ENCODE data around the gene PAEP.
"Not testable (repeated sequence)": the region's sequence is repeated elsewhere in the genome, so short reads cannot be mapped to it uniquely, and the experiment has no call there.

Gene PAEP

DNA sequence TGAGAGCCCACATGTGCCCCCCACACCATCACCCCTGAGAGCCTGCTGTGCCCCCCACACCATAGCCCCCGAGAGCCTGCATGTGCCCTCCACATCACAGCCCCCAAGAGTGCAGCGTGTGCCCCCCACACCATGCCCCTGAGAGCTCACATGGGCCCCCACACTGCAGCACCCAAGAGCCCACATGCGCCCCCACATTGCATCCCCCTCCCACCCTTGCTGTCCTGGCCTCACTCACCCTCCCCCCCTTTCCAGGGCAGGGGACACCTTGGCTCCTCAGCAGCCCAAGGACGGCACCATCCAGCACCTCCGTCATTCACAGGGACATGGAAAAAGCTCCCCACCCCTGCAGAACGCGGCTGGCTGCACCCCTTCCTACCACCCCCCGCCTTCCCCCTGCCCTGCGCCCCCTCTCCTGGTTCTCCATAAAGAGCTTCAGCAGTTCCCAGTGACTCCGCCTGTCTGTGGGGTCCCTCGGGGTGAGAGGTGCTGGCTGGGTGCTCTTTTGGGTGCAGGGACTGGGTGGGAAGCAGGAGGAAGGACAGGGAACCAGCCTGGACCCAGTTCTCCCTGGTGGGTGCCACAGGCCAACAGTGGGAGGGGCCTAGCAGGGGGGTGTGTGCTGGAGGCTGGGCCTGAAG, 35.3 kb upstream of the PAEP start:
- no peak for DNase-seq

GRCh38 chr9:135526730-135527571, 34.6 kb upstream of the PAEP start:
- DNase-seq, result no peak

GRCh38 chr9:135528842-135529435, 32.6 kb upstream of the PAEP start:
- not testable (repeated sequence) for DNase-seq

DNA sequence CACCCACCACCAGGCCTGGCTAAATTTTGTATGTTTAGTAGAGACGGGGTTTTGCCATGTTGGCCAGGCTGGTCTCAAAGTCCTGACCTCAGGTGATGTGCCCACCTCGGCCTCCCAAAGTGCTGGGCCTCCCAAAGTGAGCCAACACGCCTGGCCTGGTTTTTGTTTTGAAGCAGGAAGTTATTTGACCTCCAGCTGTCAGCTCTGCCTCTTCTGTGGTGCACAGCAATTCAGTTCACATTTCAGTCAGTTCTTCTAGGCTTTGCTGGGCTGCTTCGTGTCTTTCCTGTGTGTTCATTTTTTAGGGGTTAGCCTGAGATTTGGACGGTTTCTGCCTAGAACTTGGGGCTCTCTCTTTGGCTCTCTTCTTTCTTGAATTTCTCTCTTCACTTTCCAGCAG, 31.4 kb upstream of the PAEP start:
- DNase-seq, result no peak

DNA sequence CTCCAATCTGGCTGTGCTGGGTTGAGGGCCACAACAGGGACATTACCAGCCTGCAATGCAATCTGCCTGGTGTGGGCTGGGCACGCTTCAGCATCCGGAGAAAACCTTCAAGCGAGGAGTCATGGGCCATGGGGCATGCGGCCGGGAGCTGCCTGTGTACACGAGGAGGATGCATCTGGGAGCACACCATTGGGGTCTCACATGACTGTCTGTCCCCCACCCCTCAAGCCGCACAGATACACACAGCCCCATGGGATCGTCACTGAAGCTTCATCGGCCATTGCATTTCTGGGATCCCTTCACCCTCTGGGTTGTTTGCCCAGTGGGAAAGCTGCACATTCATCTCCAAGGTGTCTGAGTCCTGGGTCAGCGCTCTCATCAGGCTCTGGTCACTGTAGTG, 30.5 kb upstream of the PAEP start:
- DNase-seq, result no peak

GRCh38 chr9:135533113-135533512, 28.4 kb upstream of the PAEP start:
- peak; percentile 28 for DNase-seq

GRCh38 chr9:135533674-135534073, 27.9 kb upstream of the PAEP start:
- DNase-seq, result no peak

- DNase-seq, result not testable (repeated sequence)
Measured at GRCh38 chr9:135534192-135534711, 27.3 kb upstream of the PAEP start.

DNA sequence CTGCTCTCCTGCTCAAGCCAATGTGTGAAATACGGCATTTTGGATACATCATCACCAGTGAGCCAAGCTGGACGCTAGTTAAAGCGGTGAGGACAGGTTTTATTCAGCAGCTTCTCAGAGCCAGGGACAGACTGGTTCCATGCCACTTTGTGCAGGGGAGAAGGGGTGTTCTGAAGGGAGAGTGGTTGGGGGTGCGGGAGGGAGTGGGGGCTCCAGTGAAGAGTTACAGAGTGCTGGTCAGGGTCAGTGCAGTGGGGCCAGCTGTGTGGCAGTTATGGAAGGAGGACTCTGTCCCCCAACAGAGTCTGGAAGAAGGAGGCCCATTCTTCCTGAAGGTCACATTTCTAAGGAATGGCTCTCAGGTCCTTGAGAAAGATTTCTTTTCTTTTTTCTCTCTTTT, 26.7 kb upstream of the PAEP start:
- DNase-seq, result not testable (repeated sequence)

DNA sequence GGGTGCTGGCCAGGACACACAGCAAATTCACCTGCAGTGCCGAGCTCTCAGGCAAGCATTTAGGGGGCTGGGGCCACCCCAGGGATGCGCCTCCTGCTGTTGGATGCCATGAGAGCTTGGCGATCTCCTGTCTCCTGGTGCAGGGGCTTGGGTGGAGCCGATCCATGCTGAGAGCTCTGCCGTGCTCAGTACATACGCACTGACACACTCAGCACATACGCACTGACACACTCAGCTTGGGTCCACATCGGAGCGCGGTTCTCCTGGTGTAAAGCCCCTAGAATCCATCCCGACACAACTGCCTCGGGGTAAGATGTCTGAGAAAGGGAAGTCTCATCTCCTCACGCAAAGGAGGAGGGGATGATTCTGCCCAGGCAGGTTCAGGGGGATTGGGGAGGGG, 25.9 kb upstream of the PAEP start:
- DNase-seq, result not testable (repeated sequence)

DNA sequence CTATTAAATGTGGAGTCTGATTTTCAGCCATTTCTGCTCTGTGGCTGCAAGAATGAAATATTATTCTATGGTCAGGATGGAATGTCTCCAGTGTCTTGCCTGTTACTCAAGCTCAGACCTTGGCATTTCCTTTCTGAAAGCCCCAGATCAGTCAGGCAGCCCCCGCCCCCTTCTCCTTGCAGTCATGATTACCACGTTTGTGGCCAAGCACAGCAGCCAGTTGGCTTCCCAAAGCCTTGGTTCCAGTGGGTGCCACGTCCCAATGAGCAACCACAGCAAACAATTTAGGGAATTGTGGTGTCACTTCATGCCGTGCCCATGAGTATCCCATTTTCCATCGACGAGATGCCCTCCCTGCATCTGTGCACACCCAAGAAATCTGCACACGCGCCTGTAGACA, 25.3 kb upstream of the PAEP start:
- DNase-seq, result no peak

DNA sequence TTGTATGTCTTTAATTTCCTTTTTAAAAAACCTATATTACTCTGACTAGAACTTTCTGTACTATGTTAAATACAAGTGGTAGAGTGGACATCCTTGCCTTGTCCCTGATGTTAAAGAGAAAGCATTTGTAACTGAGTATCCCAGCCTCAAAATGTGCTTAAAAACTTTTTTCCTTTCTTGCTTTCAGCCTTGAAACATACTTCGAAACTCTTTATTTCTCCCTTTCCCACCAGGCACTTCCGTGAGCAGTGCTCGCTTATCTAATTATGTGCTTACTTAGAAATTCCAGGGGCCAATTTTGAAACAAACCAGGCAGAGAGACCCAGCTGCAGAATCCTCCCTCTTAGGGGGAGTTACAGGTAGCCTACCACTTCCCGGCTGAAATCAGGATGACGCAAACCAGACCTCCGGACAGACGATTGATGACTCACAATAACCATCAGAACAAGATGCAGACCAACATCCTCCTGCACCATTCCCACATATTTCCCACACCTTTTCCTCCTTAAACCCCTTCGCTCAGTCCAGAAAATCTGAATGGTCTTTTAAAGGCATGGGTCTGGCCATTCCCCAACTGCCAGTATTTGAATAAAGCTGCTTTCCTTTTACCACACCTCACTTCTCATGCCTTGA, 18.2 kb upstream of the PAEP start:
- not testable (repeated sequence) for DNase-seq

DNA sequence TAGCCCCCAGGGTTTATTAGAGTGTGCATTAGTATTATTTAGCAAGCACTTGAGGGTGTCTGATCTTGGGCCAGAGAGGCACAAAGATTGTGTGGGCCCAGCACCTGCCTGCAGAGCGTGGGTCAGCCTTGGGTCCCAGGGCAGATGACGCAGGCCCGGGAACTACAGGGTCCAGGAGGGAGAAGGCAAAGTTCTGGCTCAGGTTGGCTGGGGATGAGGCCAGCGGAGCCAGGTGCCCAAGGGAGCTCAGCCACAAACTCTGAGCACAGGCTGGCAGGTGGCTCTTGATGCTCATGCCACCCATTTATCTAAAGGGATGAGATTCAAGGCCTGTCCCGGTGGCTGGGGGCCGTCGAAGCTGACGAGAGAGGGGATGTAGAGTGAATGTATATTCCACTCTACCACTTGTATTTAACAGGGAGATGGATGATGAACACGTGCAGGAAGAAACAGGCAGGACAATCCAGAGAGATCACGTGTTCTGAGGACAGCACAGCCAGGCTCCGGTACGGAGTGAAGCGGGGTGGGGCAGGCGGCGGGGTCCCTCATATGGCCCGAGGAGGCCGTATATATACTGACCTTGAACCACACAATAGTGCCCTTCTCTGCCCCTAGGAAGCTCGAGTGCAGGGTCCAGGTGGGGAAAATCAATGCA, 16.4 kb upstream of the PAEP start:
- no peak for DNase-seq

- not testable (repeated sequence) for DNase-seq
Measured at GRCh38 chr9:135545646-135546176, 15.8 kb upstream of the PAEP start, which contains the start of gene OBP2A. OBP2A (plus strand) TSS chr9:135546126; CDS start chr9:135546181, 55 bp downstream.

- not testable (repeated sequence) for DNase-seq
Measured at GRCh38 chr9:135546792-135547617, 14.6 kb upstream of the PAEP start.

DNA sequence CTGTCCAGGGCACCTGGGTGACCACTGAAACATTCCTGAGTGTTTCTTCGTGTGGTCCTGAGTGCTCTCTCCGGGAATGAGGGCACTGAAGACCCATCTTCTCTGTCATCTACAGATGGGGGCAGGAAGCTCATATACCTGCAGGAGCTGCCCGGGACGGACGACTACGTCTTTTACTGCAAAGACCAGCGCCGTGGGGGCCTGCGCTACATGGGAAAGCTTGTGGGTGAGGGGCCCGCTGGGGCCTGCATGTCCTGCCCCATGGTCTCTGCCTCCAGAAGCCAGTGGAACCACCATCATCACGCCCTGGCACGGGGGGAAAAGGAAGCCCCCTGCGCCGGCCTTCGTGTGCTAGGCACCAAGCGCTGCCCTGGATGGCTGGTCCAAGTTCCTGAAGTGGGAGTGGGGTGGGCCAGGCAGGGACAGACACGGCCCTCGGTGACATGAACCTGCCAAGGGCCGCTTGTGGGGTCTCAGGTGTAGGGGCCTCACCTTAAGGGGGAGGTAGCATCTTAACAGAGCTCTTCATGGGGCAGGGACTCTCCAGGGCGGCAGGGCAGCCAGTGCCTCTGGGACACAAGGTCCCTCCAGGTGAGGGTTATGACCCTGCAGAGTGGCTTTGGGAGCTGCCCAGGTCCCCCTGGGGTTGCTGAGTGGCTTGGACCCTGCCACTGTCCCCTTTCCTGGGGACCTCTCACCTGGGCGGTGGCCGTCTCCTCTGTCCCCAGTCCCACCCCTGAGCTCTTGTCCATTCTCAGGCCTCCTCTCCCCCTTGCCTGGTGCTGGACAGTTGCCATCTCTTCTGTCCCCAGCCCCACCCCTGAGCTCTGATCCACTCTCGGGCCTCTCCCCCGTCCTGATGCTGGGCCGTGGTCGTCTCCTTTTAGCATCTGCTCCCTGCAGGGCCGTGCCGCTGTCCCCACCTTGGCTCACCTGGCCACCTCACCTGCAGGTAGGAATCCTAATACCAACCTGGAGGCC, 13.5 kb upstream of the PAEP start:
- no peak for DNase-seq

- DNase-seq, result not testable (repeated sequence)
Measured at GRCh38 chr9:135549478-135550343, 11.8 kb upstream of the PAEP start.

DNA sequence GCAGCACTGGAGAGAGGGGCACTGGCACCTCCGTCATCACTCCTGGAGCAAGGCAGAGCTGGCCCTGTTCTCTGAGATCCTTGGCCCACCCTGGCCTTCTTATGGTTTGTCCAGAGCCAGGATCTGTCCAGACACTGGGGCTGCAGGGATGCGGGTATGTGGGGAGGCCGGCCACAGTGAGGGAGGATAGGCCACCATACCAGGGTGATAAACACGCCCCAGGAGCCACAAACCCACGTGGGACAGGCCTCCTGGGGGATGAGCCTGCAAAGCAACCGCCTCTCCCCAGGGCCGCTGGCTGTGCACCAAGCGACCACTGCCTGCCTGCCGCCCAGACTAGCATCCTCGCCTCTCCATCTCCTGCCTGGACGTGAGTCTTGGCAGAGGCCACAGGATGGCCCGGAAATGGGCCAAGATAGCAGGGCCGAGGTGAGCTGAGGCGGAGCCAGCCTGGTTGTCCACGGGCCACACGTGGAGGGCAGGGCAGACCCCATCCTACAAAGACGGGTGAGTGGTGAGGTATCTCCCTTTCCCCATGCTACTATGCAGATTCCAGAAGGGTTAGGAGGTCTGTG, 11.1 kb upstream of the PAEP start:
- DNase-seq, result no peak

DNA sequence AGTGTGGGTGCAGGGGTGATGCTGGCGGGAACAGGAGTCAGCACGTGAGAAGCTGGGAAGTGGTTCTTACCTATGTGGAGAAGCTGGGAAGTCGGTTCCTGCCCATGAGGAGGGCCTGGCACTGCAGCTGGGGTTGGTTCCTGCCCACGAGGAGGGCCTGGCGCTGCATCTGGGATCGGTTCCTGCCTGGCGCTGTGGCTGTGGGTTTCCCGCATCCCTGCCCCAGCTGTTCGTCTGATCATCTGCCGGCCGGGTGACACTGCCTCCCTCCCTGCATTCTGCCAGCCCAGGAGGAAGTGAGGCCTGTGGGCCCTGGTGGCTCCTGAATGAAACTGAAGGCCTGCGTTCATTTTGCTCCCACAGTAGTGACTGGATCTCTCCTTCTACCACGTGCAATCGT, 10.5 kb upstream of the PAEP start:
- DNase-seq, result no peak
